A549 (cell line): ENCODE data around the gene RGS2. TPM values are rescaled to one million over a fixed set of nuclear protein-coding genes. Genes with fewer than 3 reads are reported as not detected.

Experiments
- ATAC-seq, 2 experiments: fragments of 200-7000 bp in 1 of 2; fragments of >200 bp in 1 of 2; cut with Nextera tagmentation in 1 of 2; cut with Tn5 transposase in 1 of 2; 3 replicates each; pipeline versions ENCODE4 v1.8.0 to v1.9.1; 2018 to 2020; ENCODE audit warnings: mild to moderate bottlenecking in 1 of 2, moderate library complexity in 1 of 2
- CTCF ChIA-PET: fragments of 300-600 bp; sonication (Branson Sonifier 250); formaldehyde crosslinking; extraction: SDS; loops from one replicate; lab custom pipeline; 2021; ENCODE audit warnings: antibody characterized with exemption, inconsistent platforms; lab: Yijun Ruan, JAX
- POLR2A ChIA-PET: fragments of 350-600 bp; formaldehyde crosslinking; extraction: SDS; loops from one replicate; lab custom pipeline; 2021; ENCODE audit warnings: antibody characterized with exemption, inconsistent platforms; lab: Yijun Ruan, JAX
- DNase-seq, 2 experiments: peaks; one replicate each; pipeline versions ENCODE4 v3.0.0 to v3.0.0-alpha.2; 2011 to 2016; ENCODE audit warnings: low read depth in 1 of 2, low spot score in 1 of 2
- FAIRE-seq: peaks from 2 replicates; lab custom pipeline; 2011; peaks lifted over from hg19 to GRCh38; lab: Jason Lieb, UNC
- H3K27ac ChIP-seq, 2 experiments: fragments of >200 bp; sonication (Bioruptor Twin); formaldehyde crosslinking; 3 replicates each; pipeline ENCODE4 v1.5.1; 2016 to 2017
- H3K4me1 ChIP-seq: fragments of >200 bp; sonication (Bioruptor Twin); formaldehyde crosslinking; 3 replicates; pipeline ENCODE4 v1.6.1; 2016
- H3K4me2 ChIP-seq: fragments of >200 bp; sonication (Bioruptor Twin); formaldehyde crosslinking; 3 replicates; pipeline ENCODE4 v1.6.1; 2016
- H3K4me3 ChIP-seq: fragments of >200 bp; sonication (Bioruptor Twin); formaldehyde crosslinking; 3 replicates; pipeline ENCODE4 v1.5.1; 2016
- H3K9me3 ChIP-seq: fragments of >200 bp; sonication (Bioruptor Twin); formaldehyde crosslinking; 3 replicates; pipeline ENCODE4 v1.6.1; 2016
- ATOH8 ChIP-seq: fragments of 250-450 bp; sonication (Bioruptor Pico); IDR thresholded peaks from 2 replicates; pipeline ENCODE4 v1.5.0; 2020; ENCODE audit warnings: low read depth, mild to moderate bottlenecking, moderate library complexity
- BHLHE40 ChIP-seq: IDR thresholded peaks from 2 replicates; pipeline ENCODE4 v1.6.1; 2012; ENCODE audit warnings: low read depth, low read length, inconsistent platforms
- CBX8 ChIP-seq: fragments of 200-600 bp; sonication (generic); IDR thresholded peaks from 2 replicates; pipeline ENCODE4 v1.6.1; 2016
- CTCF ChIP-seq: fragments of >200 bp; sonication (Bioruptor Twin); formaldehyde crosslinking; IDR thresholded peaks from 3 replicates; pipeline ENCODE4 v1.5.1; 2016
- E2F6 ChIP-seq: IDR thresholded peaks from 2 replicates; pipeline ENCODE4 v1.6.1; 2012; ENCODE audit warnings: low read depth, borderline replicate concordance
- EHF ChIP-seq: fragments of 250-450 bp; sonication (Bioruptor Pico); IDR thresholded peaks from 2 replicates; pipeline ENCODE4 v1.5.0; 2020; ENCODE audit warnings: mild to moderate bottlenecking
- EHMT2 ChIP-seq: fragments of 200-600 bp; sonication (generic); IDR thresholded peaks from 2 replicates; pipeline ENCODE4 v1.6.1; 2016; ENCODE audit warnings: antibody characterized with exemption, low read depth, mild to moderate bottlenecking, moderate library complexity
- ESRRA ChIP-seq: fragments of 150-350 bp; IDR thresholded peaks from 2 replicates; pipeline ENCODE4 v1.6.1; 2014; ENCODE audit warnings: mild to moderate bottlenecking, low read length, borderline replicate concordance
- FOXS1 ChIP-seq: fragments of 250-450 bp; sonication (Bioruptor Pico); IDR thresholded peaks from 2 replicates; pipeline ENCODE4 v1.5.0; 2020; ENCODE audit warnings: mild to moderate bottlenecking, moderate library complexity
- HES2 ChIP-seq: fragments of >200 bp; sonication (Bioruptor Twin); formaldehyde crosslinking; IDR thresholded peaks from 2 replicates; pipeline ENCODE4 v1.6.1; 2016
- HMGXB4 ChIP-seq: fragments of 250-450 bp; sonication (Bioruptor Pico); IDR thresholded peaks from 2 replicates; pipeline ENCODE4 v1.5.0; 2021; ENCODE audit warnings: mild to moderate bottlenecking, moderate library complexity, borderline replicate concordance
- HOXA7 ChIP-seq: fragments of 250-450 bp; sonication (Bioruptor Pico); IDR thresholded peaks from 2 replicates; pipeline ENCODE4 v1.5.0; 2020; ENCODE audit warnings: mild to moderate bottlenecking, moderate library complexity
- MAFK ChIP-seq: fragments of 450-650 bp; IDR thresholded peaks from 2 replicates; pipeline ENCODE4 v1.6.1; 2014; ENCODE audit not compliant: partially characterized antibody
- MAX ChIP-seq: IDR thresholded peaks from 2 replicates; pipeline ENCODE4 v1.6.1; 2012
- PBX3 ChIP-seq: IDR thresholded peaks from 2 replicates; pipeline ENCODE4 v1.6.1; 2012
- POLR2A ChIP-seq: IDR thresholded peaks from 2 replicates; pipeline ENCODE4 v1.6.1; 2012; ENCODE audit warnings: mild to moderate bottlenecking, low read length
- POLR2AphosphoS2 ChIP-seq: conservative IDR thresholded peaks from 2 replicates; pipeline ENCODE4 v1.6.1; 2012; ENCODE audit warnings: low read length, improper control_type of control experiment, inconsistent platforms
- RARB ChIP-seq: fragments of 250-450 bp; sonication (Bioruptor Pico); IDR thresholded peaks from 2 replicates; pipeline ENCODE4 v1.8.0; 2021; ENCODE audit warnings: mild to moderate bottlenecking, moderate library complexity
- RCOR1 ChIP-seq: fragments of 150-350 bp; IDR thresholded peaks from 2 replicates; pipeline ENCODE4 v1.6.1; 2014; ENCODE audit warnings: antibody characterized with exemption, low read length, low read depth
- SMC3 ChIP-seq: fragments of >200 bp; sonication (Bioruptor Twin); formaldehyde crosslinking; IDR thresholded peaks from 3 replicates; pipeline ENCODE4 v1.6.1; 2018; ENCODE audit warnings: inconsistent platforms
- SREBF2 ChIP-seq: fragments of 450-650 bp; IDR thresholded peaks from 2 replicates; pipeline ENCODE4 v1.6.1; 2014; ENCODE audit warnings: mild to moderate bottlenecking, moderate library complexity
- TFCP2L1 ChIP-seq: fragments of 250-450 bp; sonication (Bioruptor Pico); IDR thresholded peaks from 2 replicates; pipeline ENCODE4 v1.5.0; 2021; ENCODE audit warnings: mild to moderate bottlenecking
- TP53 ChIP-seq: fragments of 250-450 bp; sonication (Bioruptor Pico); IDR thresholded peaks from 2 replicates; pipeline ENCODE4 v1.5.0; 2021; ENCODE audit warnings: mild to moderate bottlenecking, moderate library complexity
- ZC3H11A ChIP-seq: fragments of 450-650 bp; IDR thresholded peaks from 2 replicates; pipeline ENCODE4 v1.6.1; 2014; ENCODE audit warnings: antibody characterized with exemption, mild to moderate bottlenecking
- ZNF302 ChIP-seq: fragments of 250-450 bp; sonication (Bioruptor Pico); IDR thresholded peaks from 2 replicates; pipeline ENCODE4 v1.9.0; 2021; ENCODE audit warnings: inconsistent platforms, mild to moderate bottlenecking, moderate library complexity
- WGBS: methylation state at CpG from one replicate; pipeline ENCODE4 v1.1.6; 2017; ENCODE audit errors: missing lambda C conversion rate; 5-methylcytosine and 5-hydroxymethylcytosine counted together
- polyA plus RNA-seq, 4 experiments: library from polyadenylated mRNA; depleted of rRNA in 3 of 4; stranded (reverse); fragments of >200 nt; fragmentation: RNase III in 1 of 4; extraction: RNeasy Plus Mini Kit Qiagen cat#74134 plus additional on column Dnase treatment in 1 of 4; gene quantifications; 2 replicates in 3 of 4; 3 replicates in 1 of 4; pipeline ENCODE4 v1.2.3, GENCODE V29; 2011 to 2017

RGS2 gene
- polyA plus RNA-seq, 2 of the 4 experiments (the other 2 are of a cell fraction) = 20.1 to 26.5 TPM

GRCh38 chr1:192792628-192793027, 16.2 kb upstream of the RGS2 start:
- ATAC-seq (no peak), FAIRE-seq (no peak), DNase-seq (no peak)
- CTCF ChIA-PET = no interaction called here
- no peak overlapping the region for H3K4me3 ChIP-seq
- TF ChIP-seq SMC3 (no peak), MAFK (no peak), HOXA7 (CRISPR knock-in tag) (no peak), TP53 (CRISPR knock-in tag) (no peak), POLR2AphosphoS2 (no peak), ESRRA (no peak), ATOH8 (CRISPR knock-in tag) (no peak), HES2 (no peak), CTCF (no peak), POLR2A (no peak), MAX (no peak), ZNF302 (CRISPR knock-in tag) (no peak), PBX3 (no peak), TFCP2L1 (CRISPR knock-in tag) (no peak), BHLHE40 (no peak), E2F6 (no peak)
- H3K9me3 ChIP-seq = no peaks in the 10 kb centered on the region
- H3K4me1 ChIP-seq = peaks cover 3% of the 10 kb centered on the region; the same call in 1 of the 3 replicates
- POLR2A ChIA-PET = no interaction called here
- WGBS = 81% methylated on average over 2 of the region's 2 CpGs
- no peak overlapping the region for H3K27ac ChIP-seq
- H3K4me2 ChIP-seq = no peak overlapping the region

GRCh38 chr1:192793983-192794767, 14.7 kb upstream of the RGS2 start:
- FAIRE-seq = no peak

More at GRCh38 chr1:192793983-192794767, 14.7 kb upstream of the RGS2 start:
- 85% methylated on average over 2 of the region's 2 CpGs for WGBS
- no peak for DNase-seq
- ATAC-seq = no peak
- H3K4me1 ChIP-seq = no peaks in the 10 kb centered on the region
- H3K4me3 ChIP-seq = no peak overlapping the region
- ChIA-PET POLR2A (no interaction called here), CTCF (interaction anchor here (0.8 to 1.5 kb wide), 3 partner anchors 13 to 317 kb away, joined by 3 to 4 read pairs (median 4); no protein-coding TSS in a partner anchor)
- no peak overlapping the region for H3K4me2 ChIP-seq
- H3K27ac ChIP-seq = no peak overlapping the region
- TF ChIP-seq SREBF2 (no peak), RARB (CRISPR knock-in tag) (no peak), MAFK (no peak), EHF (no peak), TFCP2L1 (CRISPR knock-in tag) (no peak), FOXS1 (CRISPR knock-in tag) (no peak), CTCF (no peak), EHMT2 (no peak), PBX3 (no peak), RCOR1 (no peak), HMGXB4 (CRISPR knock-in tag) (no peak), CBX8 (no peak), ZC3H11A (no peak)
- no peaks in the 10 kb centered on the region for H3K9me3 ChIP-seq
